Heart right ventricle (tissue), 16 donors: ENCODE data around the gene EEA1. TPM values are rescaled to one million over a fixed set of nuclear protein-coding genes. Genes with fewer than 3 reads are reported as not detected.

Experiments used
- ATAC-seq, 8 donors: fragments of 200-7000 bp; cut with Tn5 transposase; one replicate each; pipeline ENCODE4 v1.9.1; 2020; ENCODE audit warnings: mild to moderate bottlenecking in 8 of 8, moderate library complexity in 8 of 8, moderate number of reproducible peaks in 1 of 8
- DNase-seq, 2 donors: peaks; one replicate each; pipeline ENCODE4 v3.0.0-alpha.2; 2020
- H3K27ac ChIP-seq, 10 donors: fragments of 200-600 bp; sonication (generic) in 2 of 10; one replicate each; pipeline versions ENCODE4 v1.5.0 to v1.8.0; 2020 to 2022; ENCODE audit warnings: mild to moderate bottlenecking in 3 of 10
- H3K27me3 ChIP-seq, 7 donors: fragments of 200-600 bp; one replicate each; pipeline ENCODE4 v1.8.0; 2021 to 2022; ENCODE audit warnings: mild to moderate bottlenecking in 2 of 7
- H3K36me3 ChIP-seq, 9 donors: fragments of 200-600 bp; sonication (generic) in 1 of 9; one replicate each; pipeline versions ENCODE4 v1.5.0 to v1.8.0; 2020 to 2022; ENCODE audit warnings: mild to moderate bottlenecking in 2 of 9
- H3K4me1 ChIP-seq, 9 donors: fragments of 200-600 bp; sonication (generic) in 1 of 9; one replicate each; pipeline versions ENCODE4 v1.5.0 to v1.8.0; 2020 to 2022; ENCODE audit warnings: mild to moderate bottlenecking in 4 of 9
- H3K4me3 ChIP-seq, 10 donors: fragments of 200-600 bp; sonication (generic) in 2 of 10; one replicate each; pipeline versions ENCODE4 v1.5.0 to v1.8.0; 2020 to 2022; ENCODE audit warnings: mild to moderate bottlenecking in 7 of 10, moderate library complexity in 2 of 10
- H3K9me3 ChIP-seq, 11 donors: fragments of 200-600 bp in 10 of 11; sonication (generic) in 2 of 11; one replicate each; pipeline versions ENCODE4 v1.5.0 to v1.8.0; 2013 to 2022; ENCODE audit warnings: mild to moderate bottlenecking in 2 of 11, control low read depth in 1 of 11, moderate library complexity in 1 of 11
- CTCF ChIP-seq, 9 donors: fragments of 200-600 bp; sonication (generic) in 2 of 9; IDR thresholded peaks; one replicate each; pipeline versions ENCODE4 v1.5.0 to v1.8.0; 2021 to 2022; ENCODE audit warnings: antibody characterized with exemption in 9 of 9, mild to moderate bottlenecking in 5 of 9, moderate library complexity in 1 of 9
- WGBS, 2 donors: extraction: QIAGEN DNeasy Blood & Tissue Kit; methylation state at CpG; one replicate each; pipeline ENCODE4 v1.1.7; 2013; ENCODE audit warnings: inconsistent platforms in 1 of 2; 5-methylcytosine and 5-hydroxymethylcytosine counted together
- intact Hi-C, 10 donors: fragments of 100-400 bp; cut with DNase I; formaldehyde crosslinking; loops; one replicate each; pipeline versions ENCODE4 v1.11.1 to v1.14.2; 2022
- polyA plus RNA-seq, 2 donors: library from polyadenylated mRNA; stranded (reverse); fragments of 200-250 nt; gene quantifications; one replicate each; pipeline ENCODE4 v1.2.3, GENCODE V29; 2013
- total RNA-seq, 10 donors: library from RNA; stranded (reverse); fragmentation: NEBNext Ultra II Directional in 3 of 10; extraction: Animal tissue kit (Norgen Biotek cat#: 25700) in 3 of 10; gene quantifications; one replicate each; pipeline versions ENCODE4 v1.2.1 to v1.2.4, GENCODE V29; 2021 to 2023
- donor health status: Arrhythmogenic right ventricular cardiomyopathy.
- donor health status: ischemic (EF 13 %, LVEDD 7.1; RV severe dilation, severe dysfunction).
- donor health status: healthy with polysubstance abuse.
- donor health status: DM: no; HTN: yes; CAD: no.
- donor health status: DM: no; HTN: no; CAD: no.
- donor health status: ischemic (EF 25% LVEDD 6.9; RV normal size, moderate dysfunction).
- donor health status: ischemic (EF 25% LVEDD 5.7; RV mildly dilated, moderate dysfunction).
- donor health status: healthy.
- donor health status: DM: yes; HTN: yes; CAD: no.
- donor health status: Ischemic cardiomyopathy.
- donor health status: ischemic (EF 35%, LVEDD 5.7; RV mildly dilated, moderate dysfunction).
- donor health status: nonischemic (EF 11% LVEDD 7.7; RV severe dilation, severe dysfunction).
- donor health status: DM: yes; HTN: yes; CAD: no.
- donor health status: PGD.
- donor health status: ischemic (EF 29% LVEDD 5.4; RV normal size, mild dysfunction).
- donor health status: nonischemic (EF 23%, LVEDD 6.1; RV moderate dilation, normal function).

EEA1 gene
- total and polyA plus RNA-seq, 12 donors: 2.6 to 41.6 (median 30.5) TPM

- ATAC-seq: no peak
- TF ChIP-seq CTCF (IDR thresholded peaks at IDR 0.05): no peak
- WGBS, 2 donors: 44 to 61% methylated on average over 1 of the region's 1 CpG
- intact Hi-C loops: no loop called here
- Histone ChIP-seq H3K27ac (no peak overlapping the region), H3K27me3 (no peaks in the 10 kb centered on the region), H3K4me3 (no peak overlapping the region), H3K9me3 (peaks cover 0 to 15% (median 8%) of the 10 kb centered on the region in 11 donors), H3K4me1 (peaks cover 0 to 10% (median 0%) of the 10 kb centered on the region in 9 donors), H3K36me3 (no peaks in the 10 kb centered on the region)
- DNase-seq: no peak
Observed at GRCh38 chr12:92721656-92722055, 207.4 kb downstream of the EEA1 start.

- ATAC-seq (no peak), DNase-seq (no peak)
- TF ChIP-seq CTCF (IDR thresholded peaks at IDR 0.05): no peak
- H3K36me3 ChIP-seq: no peaks in the 10 kb centered on the region
- WGBS, 2 donors: 63 to 74% methylated on average over 8 of the region's 8 CpGs
- peaks cover 0 to 15% (median 8%) of the 10 kb centered on the region in 11 donors for H3K9me3 ChIP-seq
- no peaks in the 10 kb centered on the region for H3K27me3 ChIP-seq
- H3K27ac ChIP-seq: no peak overlapping the region
- peaks cover 0 to 10% (median 0%) of the 10 kb centered on the region in 9 donors for H3K4me1 ChIP-seq
- intact Hi-C loops: no loop called here
- H3K4me3 ChIP-seq: no peak overlapping the region
Observed at GRCh38 chr12:92721130-92721529, 208.0 kb downstream of the EEA1 start.

Other genes with a start within 250 kb of the EEA1 start
- gene PLEKHG7, start 226.3 kb downstream of the EEA1 start, total RNA-seq: not detected
- under 1 TPM in 1 of 2 donors, not detected in 1; 0.04 TPM for gene PLEKHG7, start 226.3 kb downstream of the EEA1 start, polyA plus RNA-seq